Fibroblast of lung (primary cell): ENCODE measurements around the gene NSMCE4A. TPM values are rescaled to one million over a fixed set of nuclear protein-coding genes. Genes with fewer than 3 reads are reported as not detected.
"Not testable (repeated sequence)": the region's sequence is repeated elsewhere in the genome, so short reads cannot be mapped to it uniquely, and the experiment has no call there.

Source experiments
- DNase-seq, 2 donors: peaks; one replicate each; pipeline versions ENCODE4 v3.0.0 to v3.0.0-alpha.2; 2010; ENCODE audit warnings: low read depth in 2 of 2
- H2AFZ ChIP-seq: 2 replicates; pipeline ENCODE4 v1.5.1; 2012; ENCODE audit warnings: low read length, control low read depth, inconsistent platforms
- H3K27ac ChIP-seq: 2 replicates; pipeline ENCODE4 v1.5.1; 2011; ENCODE audit warnings: low read length, control low read depth; ENCODE audit not compliant: insufficient read depth
- H3K27me3 ChIP-seq: 2 replicates; pipeline ENCODE4 v1.5.1; 2011; ENCODE audit warnings: mild to moderate bottlenecking, low read length; ENCODE audit not compliant: control insufficient read depth, insufficient read depth
- H3K36me3 ChIP-seq: 2 replicates; pipeline ENCODE4 v1.5.1; 2011; ENCODE audit warnings: low read length; ENCODE audit not compliant: control insufficient read depth, insufficient read depth
- H3K4me1 ChIP-seq: 2 replicates; pipeline ENCODE4 v1.5.1; 2011; ENCODE audit warnings: low read length; ENCODE audit not compliant: control insufficient read depth, insufficient read depth; ENCODE audit errors: extremely low read depth
- H3K4me2 ChIP-seq: 2 replicates; pipeline ENCODE4 v1.5.1; 2011; ENCODE audit warnings: low read length, control low read depth; ENCODE audit not compliant: insufficient read depth; ENCODE audit errors: extremely low read depth
- H3K4me3 ChIP-seq, 4 experiments: fragments of 200-600 bp in 1 of 4; sonication (generic) in 1 of 4; replicated peaks in 1 of 4; 2 replicates each; pipeline ENCODE4 v1.5.1; 2011 to 2016; ENCODE audit warnings: low read length in 4 of 4, low read depth in 3 of 4, mild to moderate bottlenecking in 3 of 4, control low read depth in 2 of 4, inconsistent platforms in 1 of 4, mixed read lengths in 1 of 4; ENCODE audit not compliant: insufficient read depth in 1 of 4; ENCODE audit errors: control extremely low read depth in 1 of 4
- H3K79me2 ChIP-seq: 2 replicates; pipeline ENCODE4 v1.5.1; 2012; ENCODE audit warnings: mild to moderate bottlenecking, low read length, inconsistent platforms; ENCODE audit not compliant: control insufficient read depth, insufficient read depth
- H3K9ac ChIP-seq: 2 replicates; pipeline ENCODE4 v1.5.1; 2011; ENCODE audit warnings: mild to moderate bottlenecking, low read length, control low read depth; ENCODE audit not compliant: insufficient read depth
- H3K9me3 ChIP-seq: 2 replicates; pipeline ENCODE4 v1.5.1; 2012; ENCODE audit warnings: low read depth, low read length; ENCODE audit not compliant: control insufficient read depth, insufficient read depth
- H4K20me1 ChIP-seq: 2 replicates; pipeline ENCODE4 v1.5.1; 2011; ENCODE audit warnings: low read length; ENCODE audit not compliant: control insufficient read depth, insufficient read depth; ENCODE audit errors: extremely low read depth
- CTCF ChIP-seq, 2 donors: IDR thresholded peaks in 1 of 2; conservative IDR thresholded peaks in 1 of 2; 1 replicate in 1 of 2; 2 replicates in 1 of 2; pipeline ENCODE4 v1.5.1; 2011 to 2012; ENCODE audit warnings: low read length in 2 of 2, control low read depth in 1 of 2, inconsistent platforms in 1 of 2, low read depth in 1 of 2, mild to moderate bottlenecking in 1 of 2
- EZH2 ChIP-seq: IDR thresholded peaks from 2 replicates; pipeline ENCODE4 v1.5.1; 2012; ENCODE audit warnings: low read length, control low read depth, mild to moderate bottlenecking; ENCODE audit errors: missing control alignments
- polyA minus RNA-seq: library from RNA; depleted of rRNA, polyadenylated mRNA; stranded (reverse); fragments of >200 nt; gene quantifications from 2 replicates; pipeline ENCODE4 v1.2.3, GENCODE V29; 2011; ENCODE audit warnings: low replicate concordance
- polyA plus RNA-seq, 2 donors: library from polyadenylated mRNA; depleted of rRNA in 1 of 2; stranded (reverse) in 1 of 2; unstranded in 1 of 2; fragments of >200 nt; gene quantifications; 2 replicates each; pipeline ENCODE4 v1.2.1, GENCODE V29; 2011 to 2012; ENCODE audit warnings: missing spikeins in 1 of 2
- total RNA-seq: library from RNA; depleted of rRNA; stranded (reverse); fragments of >200 nt; gene quantifications from 2 replicates; pipeline ENCODE4 v1.2.1, GENCODE V29; 2014

Gene NSMCE4A
- total RNA-seq = 13.2 and 14.4 TPM in 2 replicates
- 26.3 and 35.6 TPM in 2 replicates for polyA plus RNA-seq
- polyA plus RNA-seq (2012) = 15.7 and 24.0 TPM in 2 replicates
- polyA minus RNA-seq = 1.5 and 3.7 TPM in 2 replicates

GRCh38 chr10:121974535-121975294 is at the start of gene NSMCE4A:
TSS of gene NSMCE4A (minus strand) at chr10:121975217. CDS start at chr10:121975165, 52 bp downstream.
- Histone ChIP-seq H4K20me1 (no peaks in the 10 kb centered on the region), H3K4me1 (no peaks in the 10 kb centered on the region), H3K4me2 (peak within 1 kb of the TSS; percentile 83), H3K9me3 (no peaks in the 10 kb centered on the region), H3K36me3 (peaks cover 2% of the 10 kb centered on the region), H3K27me3 (no peaks in the 10 kb centered on the region), H3K27ac (peak within 1 kb of the TSS; percentile 79), H3K9ac (peak within 1 kb of the TSS; percentile 89), H2AFZ (peak within 1 kb of the TSS; percentile 94), H3K4me3 (peak within 1 kb of the TSS; percentile 80 to 89 (median 84)), H3K79me2 (peaks cover 14% of the 10 kb centered on the region)
- DNase-seq = peak; percentile 76 to 77
- peak; percentile 34 to 63 for TF ChIP-seq CTCF (conservative IDR thresholded peaks at IDR 0.05 in 1 of 2, IDR thresholded peaks at IDR 0.05 in 1 of 2; ENCODE audit: low read depth in 1 of 2, low read length in 2 of 2)
- no peak for TF ChIP-seq EZH2

- H3K79me2 ChIP-seq = not testable (repeated sequence)
These were observed 48.2 kb upstream of the NSMCE4A start for GRCh38 chr10:122023257-122023656.

GRCh38 chr10:122022276-122022675 is 47.3 kb upstream of the NSMCE4A start:
- Histone ChIP-seq H3K27me3 (peaks cover 9% of the 10 kb centered on the region), H3K36me3 (no peaks in the 10 kb centered on the region), H3K27ac (no peak overlapping the region), H3K4me1 (no peaks in the 10 kb centered on the region), H3K79me2 (no peaks in the 10 kb centered on the region), H4K20me1 (no peaks in the 10 kb centered on the region), H2AFZ (no peak overlapping the region), H3K4me3 (no peak overlapping the region), H3K9me3 (no peaks in the 10 kb centered on the region), H3K9ac (no peak overlapping the region), H3K4me2 (no peak overlapping the region)
- no peak for DNase-seq
- TF ChIP-seq CTCF (conservative IDR thresholded peaks at IDR 0.05 in 1 of 2, IDR thresholded peaks at IDR 0.05 in 1 of 2; ENCODE audit: low read depth in 1 of 2, low read length in 2 of 2) (no peak), EZH2 (no peak)

More at GRCh38 chr10:122023257-122023656, 48.2 kb upstream of the NSMCE4A start:
- H3K27me3 ChIP-seq, H3K9ac ChIP-seq, H3K9me3 ChIP-seq, H2AFZ ChIP-seq, H3K36me3 ChIP-seq, H3K4me3 ChIP-seq, H3K27ac ChIP-seq, H4K20me1 ChIP-seq, H3K4me1 ChIP-seq, DNase-seq, H3K4me2 ChIP-seq: not testable (repeated sequence)
